PC-3 (cell line): Measurements from ENCODE around the gene CAMTA1. TPM values are rescaled to one million over a fixed set of nuclear protein-coding genes. Genes with fewer than 3 reads are reported as not detected.

Experiments
- ATAC-seq: fragments of 200-7000 bp; cut with Tn5 transposase; 2 replicates; pipeline ENCODE4 v1.9.1; 2020; ENCODE audit warnings: mild to moderate bottlenecking, moderate library complexity
- BruUV-seq: library from RNA; stranded (reverse); fragments of 400-500 nt; replicated peaks from 2 replicates; lab custom pipeline; 2021; lab: Mats Ljungman, UMichigan
- CTCF ChIA-PET: fragments of 300-600 bp; sonication (Branson Sonifier 250); formaldehyde crosslinking; loops from one replicate; lab custom pipeline; 2022; ENCODE audit warnings: antibody characterized with exemption; lab: Charles Lee
- POLR2A ChIA-PET: fragments of 300-600 bp; sonication (Branson Sonifier 250); formaldehyde crosslinking; loops from one replicate; lab custom pipeline; 2022; ENCODE audit warnings: antibody characterized with exemption; ENCODE audit not compliant: unreplicated experiment; lab: Charles Lee
- DNase-seq: peaks from one replicate; pipeline ENCODE4 v3.0.0-alpha.2; 2015
- H2AFZ ChIP-seq: fragments of 300-600 bp; sonication (generic); 2 replicates; pipeline ENCODE4 v1.6.0; 2016; ENCODE audit warnings: antibody characterized with exemption, low read length
- H3F3A ChIP-seq: fragments of 300-600 bp; sonication (generic); one replicate; pipeline ENCODE4 v1.6.0; 2017; ENCODE audit warnings: antibody characterized with exemption, low read length, control low read depth, mild to moderate bottlenecking; ENCODE audit not compliant: unreplicated experiment
- H3K27ac ChIP-seq: fragments of 300-600 bp; sonication (generic); 2 replicates; pipeline ENCODE4 v1.5.1; 2016; ENCODE audit warnings: mild to moderate bottlenecking, low read length
- H3K27me3 ChIP-seq: fragments of 300-600 bp; sonication (generic); 2 replicates; pipeline ENCODE4 v1.6.1; 2016; ENCODE audit warnings: low read length, mixed read lengths
- H3K36me3 ChIP-seq: fragments of 300-600 bp; sonication (generic); 2 replicates; pipeline ENCODE4 v1.6.1; 2016; ENCODE audit warnings: low read depth, mixed run types, low read length, mixed read lengths
- H3K4me1 ChIP-seq: fragments of 300-600 bp; sonication (generic); 2 replicates; pipeline ENCODE4 v1.5.1; 2016; ENCODE audit warnings: low read length; ENCODE audit not compliant: insufficient read depth
- H3K4me2 ChIP-seq: fragments of 300-600 bp; sonication (generic); 2 replicates; pipeline ENCODE4 v1.6.0; 2016; ENCODE audit warnings: low read length
- H3K4me3 ChIP-seq: fragments of 300-600 bp; sonication (generic); 2 replicates; pipeline ENCODE4 v1.5.1; 2016; ENCODE audit warnings: mild to moderate bottlenecking, low read length, mixed read lengths
- H3K79me2 ChIP-seq: fragments of 300-600 bp; sonication (generic); 2 replicates; pipeline ENCODE4 v1.6.1; 2017; ENCODE audit warnings: low read length, mixed read lengths
- H3K9ac ChIP-seq: fragments of 300-600 bp; sonication (generic); 2 replicates; pipeline ENCODE4 v1.6.0; 2016; ENCODE audit warnings: mild to moderate bottlenecking, low read length
- H3K9me2 ChIP-seq: fragments of 300-600 bp; sonication (generic); replicated peaks from 2 replicates; pipeline ENCODE4 v1.6.1; 2016; ENCODE audit warnings: mixed run types, low read length, mixed read lengths
- H3K9me3 ChIP-seq: fragments of 300-600 bp; sonication (generic); 2 replicates; pipeline ENCODE4 v1.6.1; 2016; ENCODE audit warnings: low read length, mixed read lengths
- H4K20me1 ChIP-seq: fragments of 300-600 bp; sonication (generic); 2 replicates; pipeline ENCODE4 v1.6.1; 2016; ENCODE audit warnings: low read length, mixed read lengths
- EZH2 ChIP-seq: fragments of 300-600 bp; sonication (generic); IDR thresholded peaks from one replicate; pipeline ENCODE4 v1.6.1; 2017; ENCODE audit warnings: antibody characterized with exemption, mild to moderate bottlenecking, low read length; ENCODE audit not compliant: unreplicated experiment
- EZH2phosphoT487 ChIP-seq: fragments of 300-600 bp; sonication (generic); IDR thresholded peaks from 2 replicates; pipeline ENCODE4 v1.6.1; 2018; ENCODE audit warnings: mild to moderate bottlenecking, antibody characterized with exemption, low read length, borderline replicate concordance
- intact Hi-C: fragments of 100-400 bp; cut with micrococcal nuclease; formaldehyde crosslinking; loops from 2 replicates; pipeline ENCODE4 v1.9.0; 2023
- total RNA-seq: library from RNA; depleted of rRNA; stranded (reverse); fragments of >200 nt; gene quantifications from 2 replicates; pipeline ENCODE4 v1.2.3, GENCODE V29; 2014
- TF ChIP-seq, protein P1 (sequence below): fragments of 300-600 bp; sonication (generic); conservative IDR thresholded peaks from 2 replicates; pipeline ENCODE4 v1.5.1; 2017; ENCODE audit warnings: antibody characterized with exemption, low read depth, mild to moderate bottlenecking, low read length

Gene CAMTA1
- total RNA-seq, 1 experiment from 2014 or later = 40.8 TPM

- peaks cover 12% of the 10 kb centered on the region; the same call in 1 of the 2 replicates for H3K4me1 ChIP-seq
- no peak overlapping the region for H3K4me2 ChIP-seq
- H4K20me1 ChIP-seq = peaks cover 30% of the 10 kb centered on the region; the same call in 1 of the 2 replicates
- ATAC-seq = no peak
- H3K9me2 ChIP-seq = no peaks in the 10 kb centered on the region
- no peak for TF ChIP-seq EZH2
- no peak for TF ChIP-seq EZH2phosphoT487
- TF ChIP-seq, protein P1, sequence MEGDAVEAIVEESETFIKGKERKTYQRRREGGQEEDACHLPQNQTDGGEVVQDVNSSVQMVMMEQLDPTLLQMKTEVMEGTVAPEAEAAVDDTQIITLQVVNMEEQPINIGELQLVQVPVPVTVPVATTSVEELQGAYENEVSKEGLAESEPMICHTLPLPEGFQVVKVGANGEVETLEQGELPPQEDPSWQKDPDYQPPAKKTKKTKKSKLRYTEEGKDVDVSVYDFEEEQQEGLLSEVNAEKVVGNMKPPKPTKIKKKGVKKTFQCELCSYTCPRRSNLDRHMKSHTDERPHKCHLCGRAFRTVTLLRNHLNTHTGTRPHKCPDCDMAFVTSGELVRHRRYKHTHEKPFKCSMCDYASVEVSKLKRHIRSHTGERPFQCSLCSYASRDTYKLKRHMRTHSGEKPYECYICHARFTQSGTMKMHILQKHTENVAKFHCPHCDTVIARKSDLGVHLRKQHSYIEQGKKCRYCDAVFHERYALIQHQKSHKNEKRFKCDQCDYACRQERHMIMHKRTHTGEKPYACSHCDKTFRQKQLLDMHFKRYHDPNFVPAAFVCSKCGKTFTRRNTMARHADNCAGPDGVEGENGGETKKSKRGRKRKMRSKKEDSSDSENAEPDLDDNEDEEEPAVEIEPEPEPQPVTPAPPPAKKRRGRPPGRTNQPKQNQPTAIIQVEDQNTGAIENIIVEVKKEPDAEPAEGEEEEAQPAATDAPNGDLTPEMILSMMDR = no peak
- H3K27me3 ChIP-seq = no peaks in the 10 kb centered on the region
- H3K36me3 ChIP-seq = 0 out of 2 replicates have a peak, but pooled peaks cover 4% of the 10 kb centered on the region
- peaks cover 72% of the 10 kb centered on the region for H3K79me2 ChIP-seq
- H3K27ac ChIP-seq = no peak overlapping the region
- intact Hi-C loops = no loop called here
- no TSS peak for BruUV-seq
- no peak overlapping the region for H3K4me3 ChIP-seq
- H3F3A ChIP-seq = no peaks in the 10 kb centered on the region
- DNase-seq = no peak
- H3K9me3 ChIP-seq = no peaks in the 10 kb centered on the region
- ChIA-PET POLR2A (no interaction called here), CTCF (no interaction called here)
- H2AFZ ChIP-seq = no peak overlapping the region
- H3K9ac ChIP-seq = no peak overlapping the region
These were observed 3.7 kb downstream of the CAMTA1 start for GRCh38 chr1:6788946-6789345.

- Histone ChIP-seq H3K4me2 (no peak overlapping the region), H3K27me3 (no peaks in the 10 kb centered on the region), H3K27ac (no peak overlapping the region), H3K4me1 (peaks cover 12% of the 10 kb centered on the region; the same call in 1 of the 2 replicates), H3K4me3 (no peak overlapping the region), H2AFZ (no peak overlapping the region), H3K9me3 (no peaks in the 10 kb centered on the region), H3K9me2 (no peaks in the 10 kb centered on the region), H4K20me1 (peaks cover 30% of the 10 kb centered on the region; the same call in 1 of the 2 replicates), H3K36me3 (0 out of 2 replicates have a peak, but pooled peaks cover 4% of the 10 kb centered on the region), H3K9ac (no peak overlapping the region), H3K79me2 (peaks cover 80% of the 10 kb centered on the region), H3F3A (no peaks in the 10 kb centered on the region)
- BruUV-seq = no TSS peak
- no peak for TF ChIP-seq EZH2
- TF ChIP-seq, protein P1 = no peak
- no peak for TF ChIP-seq EZH2phosphoT487
- DNase-seq (no peak), ATAC-seq (no peak)
- POLR2A ChIA-PET = no interaction called here
- CTCF ChIA-PET = no interaction called here
- intact Hi-C loops = no loop called here
These were observed 4.9 kb downstream of the CAMTA1 start for GRCh38 chr1:6790146-6790545.

GRCh38 chr1:6794164-6794563, 8.9 kb downstream of the CAMTA1 start:
- ATAC-seq = no peak
- no TSS peak for BruUV-seq
- H3K4me3 ChIP-seq = no peak overlapping the region

More at GRCh38 chr1:6794164-6794563, 8.9 kb downstream of the CAMTA1 start:
- intact Hi-C loops = loop anchor here (1.0 kb wide), 3 partner anchors 96 to 424 kb away; no protein-coding TSS in a partner anchor
- H3K36me3 ChIP-seq = 0 out of 2 replicates have a peak, but pooled peaks cover 7% of the 10 kb centered on the region
- H3K79me2 ChIP-seq = peaks cover 55% of the 10 kb centered on the region
- no peaks in the 10 kb centered on the region for H3F3A ChIP-seq
- H3K27ac ChIP-seq = no peak overlapping the region
- ChIA-PET POLR2A (no interaction called here), CTCF (no interaction called here)
- H3K9me3 ChIP-seq = no peaks in the 10 kb centered on the region
- no peak overlapping the region for H3K9ac ChIP-seq
- no peaks in the 10 kb centered on the region for H3K4me1 ChIP-seq
- H3K4me2 ChIP-seq = no peak overlapping the region
- DNase-seq = peak; percentile 69
- H2AFZ ChIP-seq = no peak overlapping the region
- H3K27me3 ChIP-seq = no peaks in the 10 kb centered on the region
- no peak for TF ChIP-seq EZH2
- TF ChIP-seq EZH2phosphoT487 = no peak
- TF ChIP-seq, protein P1 = peak; percentile 83
- no peaks in the 10 kb centered on the region for H3K9me2 ChIP-seq
- peaks cover 4% of the 10 kb centered on the region; the same call in 1 of the 2 replicates for H4K20me1 ChIP-seq
